Subcutaneous abdominal adipose tissue (tissue), 5 donors: ENCODE data around the gene TXNRD3.

ENCODE experiments used
- H3K27ac ChIP-seq: one replicate; pipeline ENCODE4 v1.7.0; 2013; ENCODE audit warnings: low read depth, mild to moderate bottlenecking, inconsistent platforms, low read length, moderate library complexity
- H3K27me3 ChIP-seq, 5 donors: one replicate each; pipeline ENCODE4 v1.7.0; 2013; ENCODE audit warnings: low read length in 5 of 5, inconsistent platforms in 1 of 5; ENCODE audit not compliant: control insufficient read depth in 5 of 5, insufficient read depth in 4 of 5
- H3K36me3 ChIP-seq, 5 donors: one replicate each; pipeline ENCODE4 v1.7.0; 2013; ENCODE audit warnings: low read length in 5 of 5; ENCODE audit not compliant: control insufficient read depth in 5 of 5, insufficient read depth in 5 of 5
- H3K4me1 ChIP-seq, 5 donors: one replicate each; pipeline ENCODE4 v1.7.0; 2013; ENCODE audit warnings: low read length in 5 of 5, mild to moderate bottlenecking in 3 of 5, moderate library complexity in 1 of 5; ENCODE audit not compliant: control insufficient read depth in 5 of 5, insufficient read depth in 5 of 5
- H3K4me3 ChIP-seq, 5 donors: one replicate each; pipeline ENCODE4 v1.7.0; 2013; ENCODE audit warnings: low read length in 5 of 5, low read depth in 1 of 5
- H3K9ac ChIP-seq, 5 donors: one replicate each; pipeline ENCODE4 v1.7.0; 2013; ENCODE audit warnings: low read length in 5 of 5, mild to moderate bottlenecking in 4 of 5, moderate library complexity in 3 of 5
- H3K9me3 ChIP-seq, 5 donors: one replicate each; pipeline ENCODE4 v1.7.0; 2013; ENCODE audit warnings: low read length in 5 of 5; ENCODE audit not compliant: control insufficient read depth in 5 of 5
- donor health status: healthy.
- donor health status: healthy.
- donor health status: healthy.
- donor health status: healthy.
- donor health status: healthy.

TXNRD3 gene

GRCh38 chr3:126573492-126574117, 81.3 kb downstream of the TXNRD3 start:
- peak overlapping the region in 3 of 5 donors; percentile 21 to 46 (median 22) for H3K4me3 ChIP-seq
- H3K27me3 ChIP-seq, result peaks cover 0 to 4% (median 0%) of the 10 kb centered on the region in 5 donors
- H3K4me1 ChIP-seq, result peaks cover 0 to 5% (median 0%) of the 10 kb centered on the region in 5 donors
- no peaks in the 10 kb centered on the region for H3K9me3 ChIP-seq
- no peaks in the 10 kb centered on the region for H3K36me3 ChIP-seq
- H3K9ac ChIP-seq, result no peak overlapping the region
- no peak overlapping the region for H3K27ac ChIP-seq

GRCh38 chr3:126571078-126571477, 83.8 kb downstream of the TXNRD3 start:
- Histone ChIP-seq H3K4me1 (peaks cover 0 to 5% (median 0%) of the 10 kb centered on the region in 5 donors), H3K27me3 (peaks cover 0 to 4% (median 0%) of the 10 kb centered on the region in 5 donors), H3K27ac (no peak overlapping the region), H3K9ac (no peak overlapping the region), H3K4me3 (no peak overlapping the region), H3K36me3 (no peaks in the 10 kb centered on the region), H3K9me3 (no peaks in the 10 kb centered on the region)

GRCh38 chr3:126570103-126570541, 84.8 kb downstream of the TXNRD3 start:
- Histone ChIP-seq H3K9ac (no peak overlapping the region), H3K36me3 (no peaks in the 10 kb centered on the region), H3K27ac (no peak overlapping the region), H3K4me1 (peaks cover 0 to 5% (median 0%) of the 10 kb centered on the region in 5 donors), H3K9me3 (no peaks in the 10 kb centered on the region), H3K4me3 (no peak overlapping the region), H3K27me3 (peaks cover 0 to 4% (median 0%) of the 10 kb centered on the region in 5 donors)

GRCh38 chr3:126569390-126569975, 85.4 kb downstream of the TXNRD3 start:
- Histone ChIP-seq H3K4me3 (no peak overlapping the region), H3K4me1 (peaks cover 0 to 5% (median 0%) of the 10 kb centered on the region in 5 donors), H3K9ac (no peak overlapping the region), H3K27me3 (peaks cover 0 to 4% (median 0%) of the 10 kb centered on the region in 5 donors), H3K36me3 (no peaks in the 10 kb centered on the region), H3K27ac (no peak overlapping the region), H3K9me3 (no peaks in the 10 kb centered on the region)

GRCh38 chr3:126568776-126569342, 86.1 kb downstream of the TXNRD3 start:
- no peak overlapping the region for H3K27ac ChIP-seq
- no peaks in the 10 kb centered on the region for H3K9me3 ChIP-seq
- no peak overlapping the region for H3K4me3 ChIP-seq
- H3K4me1 ChIP-seq, result peaks cover 0 to 5% (median 0%) of the 10 kb centered on the region in 5 donors
- H3K27me3 ChIP-seq, result peaks cover 0 to 4% (median 0%) of the 10 kb centered on the region in 5 donors
- no peak overlapping the region for H3K9ac ChIP-seq
- no peaks in the 10 kb centered on the region for H3K36me3 ChIP-seq

- H3K9me3 ChIP-seq, result peaks cover 0 to 6% (median under 1%) of the 10 kb centered on the region in 5 donors
- H3K27me3 ChIP-seq, result peaks cover 0 to 4% (median 0%) of the 10 kb centered on the region in 5 donors
- H3K36me3 ChIP-seq, result no peaks in the 10 kb centered on the region
- no peak overlapping the region for H3K9ac ChIP-seq
- no peak overlapping the region for H3K27ac ChIP-seq
- no peaks in the 10 kb centered on the region for H3K4me1 ChIP-seq
- no peak overlapping the region for H3K4me3 ChIP-seq
These were observed 87.1 kb downstream of the TXNRD3 start for GRCh38 chr3:126567696-126568438.

- Histone ChIP-seq H3K27ac (no peak overlapping the region), H3K9ac (no peak overlapping the region), H3K9me3 (peaks cover 0 to 9% (median 6%) of the 10 kb centered on the region in 5 donors), H3K4me1 (no peaks in the 10 kb centered on the region), H3K27me3 (no peaks in the 10 kb centered on the region), H3K4me3 (peak overlapping the region in 1 of 5 donors; percentile 19), H3K36me3 (no peaks in the 10 kb centered on the region)
These were observed 92.1 kb downstream of the TXNRD3 start for GRCh38 chr3:126562737-126563276.

- H3K9ac ChIP-seq, result no peak within 1 kb of the TSS
- no peaks in the 10 kb centered on the region for H3K36me3 ChIP-seq
- no peaks in the 10 kb centered on the region for H3K4me1 ChIP-seq
- peaks cover 0 to 9% (median 6%) of the 10 kb centered on the region in 5 donors for H3K9me3 ChIP-seq
- no peak within 1 kb of the TSS for H3K4me3 ChIP-seq
- H3K27ac ChIP-seq, result no peak within 1 kb of the TSS
- H3K27me3 ChIP-seq, result peaks cover 0 to 3% (median 0%) of the 10 kb centered on the region in 5 donors
These were observed 96.4 kb downstream of the TXNRD3 start, which contains the start of gene C3orf22 for GRCh38 chr3:126558336-126559071. TSS of gene C3orf22 (minus strand) at chr3:126558932. CDS start at chr3:126553390, 5,542 bp downstream.

GRCh38 chr3:126557761-126558160, 97.2 kb downstream of the TXNRD3 start:
- Histone ChIP-seq H3K9me3 (peaks cover 0 to 5% (median 4%) of the 10 kb centered on the region in 5 donors), H3K9ac (no peak overlapping the region), H3K4me1 (no peaks in the 10 kb centered on the region), H3K36me3 (no peaks in the 10 kb centered on the region), H3K27me3 (peaks cover 0 to 3% (median 0%) of the 10 kb centered on the region in 5 donors), H3K4me3 (no peak overlapping the region), H3K27ac (no peak overlapping the region)
